Measurements from ENCODE around the gene UFSP1.

UFSP1 gene

GRCh38 chr7:100894860-100895700 is 5.6 kb upstream of the UFSP1 start:
- TF ChIP-seq CTCF (IDR thresholded peaks at IDR 0.05; ENCODE audit: low read length, missing control alignments): peak; percentile 66
- no peak for DNase-seq (ENCODE audit: low read depth)
- peak overlapping the region; percentile 51 for H3K4me3 ChIP-seq (replicated peaks; ENCODE audit: low read depth, low read length)

GRCh38 chr7:100893910-100894721 is 4.6 kb upstream of the UFSP1 start:
- DNase-seq (ENCODE audit: low read depth): no peak
- H3K4me3 ChIP-seq (replicated peaks; ENCODE audit: low read depth, low read length): peak overlapping the region; percentile 51
- TF ChIP-seq CTCF (IDR thresholded peaks at IDR 0.05; ENCODE audit: low read length, missing control alignments): no peak

- no peak for DNase-seq (ENCODE audit: low read depth)
- TF ChIP-seq CTCF (IDR thresholded peaks at IDR 0.05; ENCODE audit: low read length, missing control alignments): no peak
- no peak overlapping the region for H3K4me3 ChIP-seq (replicated peaks; ENCODE audit: low read depth, low read length)
Measured at GRCh38 chr7:100893318-100893895, 3.9 kb upstream of the UFSP1 start.

GRCh38 chr7:100892364-100893317 is 3.1 kb upstream of the UFSP1 start:
- no peak for DNase-seq (ENCODE audit: low read depth)
- no peak overlapping the region for H3K4me3 ChIP-seq (replicated peaks; ENCODE audit: low read depth, low read length)
- no peak for TF ChIP-seq CTCF (IDR thresholded peaks at IDR 0.05; ENCODE audit: low read length, missing control alignments)

- TF ChIP-seq CTCF (IDR thresholded peaks at IDR 0.05; ENCODE audit: low read length, missing control alignments): no peak
- no peak overlapping the region for H3K4me3 ChIP-seq (replicated peaks; ENCODE audit: low read depth, low read length)
- no peak for DNase-seq (ENCODE audit: low read depth)
Measured at GRCh38 chr7:100891568-100892247, 2.2 kb upstream of the UFSP1 start.

Data from fibroblast of pulmonary artery (primary cell).